Stimulated activated CD8-positive, alpha-beta memory T cell treated with anti-CD3 and anti-CD28 coated beads, Interleukin-4, amount 100 ng/mL, for 4 hours (primary cell): ENCODE measurements around the gene TDG.

Experiments used
- DNase-seq, 2 donors: peaks; one replicate each; pipeline ENCODE4 v3.0.0-alpha.2; 2020; ENCODE audit warnings: low read depth in 2 of 2, low spot score in 1 of 2

The TDG gene

GRCh38 chr12:103965590-103966504 lies at the start of gene TDG:
TSS of gene TDG (plus strand) at chr12:103965872. CDS start at chr12:103966038, 166 bp downstream.
- peak; percentile 95 for DNase-seq

DNA sequence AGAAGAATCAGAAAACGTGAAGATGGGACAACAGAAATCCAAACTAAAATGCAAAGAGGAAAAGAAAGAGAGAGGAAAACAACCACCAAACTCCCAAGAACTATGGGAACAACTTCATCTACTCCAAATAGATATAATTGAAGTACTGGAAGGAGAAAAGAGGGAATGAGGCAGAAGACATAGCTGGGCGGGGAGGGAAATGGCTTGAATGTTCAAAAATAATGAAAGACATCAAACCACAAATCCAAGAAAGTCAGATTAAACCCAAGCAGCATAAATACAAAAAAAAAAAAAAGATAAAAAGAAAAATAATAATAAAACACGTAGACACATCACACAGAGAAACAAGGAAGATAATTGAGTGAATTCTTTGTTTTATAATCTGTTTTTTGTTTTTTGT lies 47.8 kb upstream of the TDG start:
- DNase-seq: no peak

GRCh38 chr12:103924761-103925641 lies 40.7 kb upstream of the TDG start:
- DNase-seq: no peak

GRCh38 chr12:103928682-103929045 lies 37.0 kb upstream of the TDG start:
- peak; percentile 19 to 25 for DNase-seq

DNA sequence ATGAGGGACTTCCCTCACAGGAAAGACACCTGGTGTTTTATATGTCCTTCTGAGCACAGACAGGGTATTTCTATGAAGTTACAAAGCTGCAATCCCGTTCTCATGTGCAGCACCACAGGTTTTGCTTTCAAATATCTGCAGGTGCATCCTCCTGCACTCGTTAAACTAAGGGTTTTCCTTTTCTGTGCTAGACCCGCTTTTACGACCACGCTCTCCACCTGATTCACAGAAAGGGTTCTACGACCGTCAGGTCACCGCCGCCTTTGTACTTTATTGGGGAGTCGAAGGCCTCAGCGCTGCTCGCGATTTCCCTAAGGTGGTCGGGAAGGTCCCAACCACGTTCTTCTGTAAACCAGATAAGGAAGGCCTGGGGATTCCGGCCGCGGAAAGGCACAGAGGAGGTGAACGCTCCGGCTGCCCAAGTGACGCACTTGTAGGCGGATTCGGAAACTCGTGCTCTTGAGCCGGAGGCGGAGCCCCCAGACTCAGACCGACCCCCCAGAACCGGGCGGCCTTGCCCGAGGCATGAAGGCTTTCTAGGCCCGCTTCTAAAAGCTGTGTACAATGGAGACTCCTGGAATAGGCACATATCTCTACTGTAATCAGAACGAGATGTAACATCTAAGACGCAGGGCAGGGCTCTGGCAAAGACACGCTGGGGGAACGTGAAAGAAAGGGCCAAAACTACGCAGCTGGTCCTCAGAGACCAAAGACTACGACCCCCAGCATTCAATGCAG lies 36.5 kb upstream of the TDG start:
- DNase-seq: peak; percentile 64 to 69

DNA sequence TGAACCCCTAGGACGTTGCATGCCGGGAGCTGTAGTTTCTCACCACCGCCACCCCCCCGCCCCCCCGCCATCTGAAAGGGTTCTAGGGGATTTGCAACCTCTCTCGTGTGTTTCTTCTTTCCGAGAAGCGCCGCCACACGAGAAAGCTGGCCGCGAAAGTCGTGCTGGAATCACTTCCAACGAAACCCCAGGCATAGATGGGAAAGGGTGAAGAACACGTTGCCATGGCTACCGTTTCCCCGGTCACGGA lies 36.0 kb upstream of the TDG start:
- no peak for DNase-seq

DNA sequence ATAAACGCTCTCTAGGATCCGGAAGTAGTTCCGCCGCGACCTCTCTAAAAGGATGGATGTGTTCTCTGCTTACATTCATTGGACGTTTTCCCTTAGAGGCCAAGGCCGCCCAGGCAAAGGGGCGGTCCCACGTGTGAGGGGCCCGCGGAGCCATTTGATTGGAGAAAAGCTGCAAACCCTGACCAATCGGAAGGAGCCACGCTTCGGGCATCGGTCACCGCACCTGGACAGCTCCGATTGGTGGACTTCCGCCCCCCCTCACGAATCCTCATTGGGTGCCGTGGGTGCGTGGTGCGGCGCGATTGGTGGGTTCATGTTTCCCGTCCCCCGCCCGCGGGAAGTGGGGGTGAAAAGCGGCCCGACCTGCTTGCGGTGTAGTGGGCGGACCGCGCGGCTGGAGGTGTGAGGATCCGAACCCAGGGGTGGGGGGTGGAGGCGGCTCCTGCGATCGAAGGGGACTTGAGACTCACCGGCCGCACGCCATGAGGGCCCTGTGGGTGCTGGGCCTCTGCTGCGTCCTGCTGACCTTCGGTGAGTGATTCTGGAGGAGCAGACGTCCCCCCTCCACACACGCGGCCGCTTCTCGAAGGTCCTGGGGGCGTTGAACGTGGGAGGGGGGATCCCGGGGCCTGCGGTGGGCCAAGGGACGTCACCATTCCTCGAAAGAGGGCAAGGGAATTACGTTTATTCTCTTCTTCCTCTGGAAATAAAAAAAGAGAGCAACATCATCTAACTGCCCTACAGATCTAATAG lies 35.5 kb upstream of the TDG start, which contains the start of gene HSP90B1:
TSS of gene HSP90B1 (plus strand) at position 377 of the 753 bp plus-strand sequence. CDS start at position 483, 106 bp downstream.
- DNase-seq: peak; percentile 99 to 100

GRCh38 chr12:103930787-103931735 lies 34.6 kb upstream of the TDG start:
- DNase-seq: no peak

DNA sequence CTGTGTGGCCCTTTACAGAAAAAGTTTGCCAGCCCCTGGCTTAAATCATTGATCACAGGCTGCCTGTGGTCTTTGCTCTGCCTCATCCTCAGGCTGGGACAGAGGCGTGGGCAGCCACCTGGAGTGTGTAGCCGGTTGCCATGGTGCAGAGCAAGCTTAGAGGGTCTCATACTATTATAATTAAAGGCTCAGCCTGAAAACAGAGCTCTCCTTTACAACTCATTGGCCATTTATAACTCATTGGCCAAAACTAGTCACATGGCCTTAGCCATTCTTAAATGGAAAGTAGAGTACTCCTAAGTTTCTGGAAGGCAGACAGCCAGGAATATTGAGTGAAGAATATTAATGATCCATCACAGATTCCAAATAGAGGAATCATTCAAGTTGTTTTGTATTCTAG lies 32.4 kb upstream of the TDG start:
- no peak for DNase-seq

DNA sequence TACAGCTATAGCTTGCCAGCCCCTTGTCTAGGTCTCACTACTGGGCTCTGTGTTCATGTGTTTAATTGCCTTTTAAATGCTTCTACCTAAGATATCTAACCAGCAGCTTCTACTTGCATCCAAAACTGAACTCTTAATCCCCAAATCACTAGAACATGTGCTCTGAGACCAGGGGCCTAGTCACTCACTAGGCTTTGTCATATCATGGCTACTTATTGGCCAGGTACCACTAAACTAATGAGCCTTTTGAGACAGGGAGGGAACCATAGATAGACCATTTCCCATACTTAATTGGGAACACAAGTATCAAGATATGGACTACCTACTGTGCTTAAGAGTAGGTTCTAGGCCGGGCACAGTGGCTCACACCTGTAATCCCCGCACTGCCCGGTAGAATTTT lies 29.0 kb upstream of the TDG start:
- DNase-seq: no peak

DNA sequence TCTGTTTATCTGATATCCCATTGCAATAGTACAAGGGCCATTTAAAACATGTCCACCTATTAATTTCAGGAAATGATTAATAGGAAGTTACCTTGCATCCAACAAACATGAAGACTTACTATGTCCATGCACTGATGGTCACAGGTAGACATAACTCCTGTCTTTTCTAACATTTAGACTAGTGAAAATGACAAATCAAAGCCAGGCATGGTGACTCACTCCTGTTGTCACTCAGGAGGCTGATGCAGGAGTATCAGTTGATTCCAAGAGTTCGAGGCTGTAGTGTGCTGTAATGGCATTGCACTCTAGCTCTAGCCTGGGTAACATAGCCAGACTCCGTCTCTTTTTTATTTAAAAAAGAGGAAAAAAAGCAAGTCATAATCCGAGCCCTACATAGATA lies 20.7 kb upstream of the TDG start:
- no peak for DNase-seq

DNA sequence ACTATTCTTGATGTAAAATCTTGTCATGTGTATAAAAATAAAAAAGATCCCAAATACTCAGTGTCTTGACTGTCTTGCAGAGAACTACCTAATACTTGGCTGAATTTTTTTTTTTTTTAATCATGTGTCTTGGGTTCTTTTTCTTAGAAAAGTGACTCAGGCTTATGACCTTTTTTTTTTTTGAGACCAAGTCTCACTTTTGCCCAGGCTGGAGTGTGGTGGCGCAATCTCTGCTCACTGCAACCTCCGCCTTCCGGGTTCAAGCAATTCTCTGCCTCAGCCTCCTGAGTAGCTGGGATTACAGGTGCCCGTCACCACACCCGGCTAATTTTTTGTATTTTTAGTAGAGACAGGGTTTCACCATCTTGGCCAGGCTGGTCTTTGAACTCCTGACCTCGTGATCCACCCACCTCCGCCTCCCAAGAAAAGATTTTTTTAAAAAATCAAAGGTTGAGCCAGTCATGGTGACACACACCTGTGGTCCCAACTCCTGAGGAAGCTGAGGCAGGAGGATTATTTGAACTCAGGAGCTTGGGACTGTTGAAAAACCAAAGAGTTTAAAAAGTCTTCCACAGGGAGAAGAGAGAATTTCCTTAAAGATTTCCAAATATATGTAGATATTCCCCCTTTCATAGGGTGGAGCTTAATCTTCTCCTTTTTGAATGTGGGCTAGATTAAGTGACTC lies 17.7 kb upstream of the TDG start:
- no peak for DNase-seq

GRCh38 chr12:103948746-103949406 lies 16.8 kb upstream of the TDG start:
- DNase-seq: no peak

DNA sequence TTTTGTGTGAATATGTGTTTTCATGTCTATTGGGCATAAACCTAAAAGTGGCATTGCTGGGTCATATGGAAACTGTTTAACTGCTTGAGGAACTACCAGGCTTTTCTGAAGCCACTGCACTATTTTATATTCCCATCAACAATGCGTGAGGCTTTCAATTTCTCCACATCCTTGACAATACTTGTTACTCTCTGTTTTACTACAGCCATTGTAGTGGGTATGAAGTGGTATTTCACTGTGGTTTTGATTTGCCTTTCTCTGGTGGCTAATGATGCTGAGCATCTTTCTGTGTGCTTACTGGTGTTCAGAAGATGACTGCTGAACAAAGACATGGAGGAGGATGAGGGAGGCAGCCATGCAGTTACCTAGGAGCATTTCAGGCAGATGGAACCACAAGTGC lies 13.2 kb upstream of the TDG start:
- no peak for DNase-seq

- DNase-seq: no peak
Measured at GRCh38 chr12:103955811-103956508, 9.7 kb upstream of the TDG start.

- DNase-seq: no peak
Measured at GRCh38 chr12:103956509-103957027, 9.1 kb upstream of the TDG start.

DNA sequence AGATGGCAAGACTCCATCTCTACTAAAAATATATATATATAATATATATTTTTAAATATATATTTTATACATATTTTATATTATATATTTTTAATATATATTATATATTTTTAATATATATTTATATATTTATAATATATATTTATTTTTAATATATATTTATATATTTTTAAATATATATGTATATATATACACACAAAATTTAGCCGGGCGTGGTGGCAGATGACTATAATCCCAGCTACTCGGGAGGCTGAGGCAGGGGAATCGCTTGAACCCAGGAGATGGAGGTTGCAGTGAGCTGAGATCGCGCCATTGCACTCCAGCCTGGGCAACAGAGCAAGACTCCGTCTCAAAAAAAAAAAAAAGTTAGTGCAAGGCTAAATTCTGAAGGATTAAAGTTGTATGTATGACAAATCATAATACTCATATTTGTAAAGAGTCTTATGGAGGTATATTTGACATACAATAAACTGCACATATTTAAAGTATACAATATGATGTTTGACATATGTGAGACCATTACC lies 7.7 kb upstream of the TDG start:
- DNase-seq: no peak

DNA sequence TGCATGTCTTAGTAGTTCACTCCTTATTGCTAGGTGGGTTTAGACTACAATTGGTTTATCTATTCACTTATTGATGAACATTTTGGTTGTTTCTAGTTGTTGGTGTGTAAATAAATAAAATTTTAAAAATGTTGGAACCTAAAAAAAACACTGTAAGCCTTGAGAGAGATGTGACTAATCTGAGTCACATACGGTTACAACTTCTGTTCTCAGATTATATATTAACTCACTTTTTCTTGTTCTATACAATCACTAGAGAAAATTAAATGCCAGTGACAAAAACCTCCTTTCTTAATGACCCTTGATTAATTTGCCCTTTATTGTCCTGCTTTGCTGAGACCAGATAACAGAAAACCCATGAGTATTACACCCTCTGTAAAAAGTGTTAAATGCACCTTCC lies 7.1 kb upstream of the TDG start:
- DNase-seq: no peak
